ENCODE results near the gene ZBTB2. TPM values are rescaled to one million over a fixed set of nuclear protein-coding genes. Genes with fewer than 3 reads are reported as not detected.

Gene ZBTB2
- total RNA-seq, 1 experiment from 2014 or later: 31.4 TPM

- H3K18ac ChIP-seq (ENCODE audit: insufficient read length, low read depth, low read length): no peak overlapping the region
- Mint-ChIP-seq H3K27me3 (ENCODE audit: low read depth) (no peaks in the 10 kb centered on the region), H3K9me3 (no peaks in the 10 kb centered on the region), H3K36me3 (ENCODE audit: insufficient read depth in 1 of 3, low read depth in 3 of 3) (peaks cover 0 to 10% (median 2%) of the 10 kb centered on the region in 3 experiments; a peak in 3 of 7 replicates), H3K4me1 (peaks cover 12 to 15% of the 10 kb centered on the region in 2 experiments), H3K27ac (peak overlapping the region in 1 of 3 experiments; percentile 56; a peak in 2 of 7 replicates), H3K4me3 (no peak overlapping the region)
- H3K9me3 ChIP-seq (ENCODE audit: control insufficient read depth, low read depth, low read length): no peaks in the 10 kb centered on the region
- H3K23ac ChIP-seq (ENCODE audit: insufficient read length, low read depth, low read length): no peak overlapping the region
- H2AK5ac ChIP-seq (ENCODE audit: insufficient read length, low read length): no peak overlapping the region
- no peak overlapping the region for H4K8ac ChIP-seq (replicated peaks; ENCODE audit: insufficient read length, low read depth, low read length)
- H3K4me2 ChIP-seq (ENCODE audit: insufficient read depth, insufficient read length, low read length): no peak overlapping the region
- no peak overlapping the region for H2BK20ac ChIP-seq (ENCODE audit: low read depth, low read length, poor library complexity, severe bottlenecking)
- H3K23me2 ChIP-seq (ENCODE audit: insufficient read length, low read depth, low read length, poor library complexity, severe bottlenecking): no peaks in the 10 kb centered on the region
- H3T11ph ChIP-seq (ENCODE audit: low read length): no peak overlapping the region
- H3K14ac ChIP-seq (ENCODE audit: insufficient read depth, low read length): no peak overlapping the region
- no peak overlapping the region for H3K4ac ChIP-seq (ENCODE audit: low read depth, low read length)
- no CpG with 5 or more reads among the region's 4 CpGs for WGBS (ENCODE audit: extremely low coverage, insufficient read length, low lambda C conversion rate)
- peaks cover 8% of the 10 kb centered on the region; the same call in 1 of the 2 replicates for H3K79me2 ChIP-seq (ENCODE audit: insufficient read depth, low read length)
- TF ChIP-seq CTCF (conservative IDR thresholded peaks at IDR 0.05): no peak
- no peak overlapping the region for H2BK15ac ChIP-seq (ENCODE audit: low read depth, low read length)
- no peak overlapping the region for H2BK5ac ChIP-seq (ENCODE audit: insufficient read length, low read length)
- peaks cover 2% of the 10 kb centered on the region; the same call in 1 of the 2 replicates for H3K4me1 ChIP-seq (ENCODE audit: insufficient read depth, low read length)
- no peak overlapping the region for H3K9ac ChIP-seq (ENCODE audit: extremely low read depth, insufficient read length, low read length)
- no peak overlapping the region for H2BK12ac ChIP-seq (ENCODE audit: insufficient read length, low read depth, low read length)
- no peak overlapping the region for H4K5ac ChIP-seq (ENCODE audit: insufficient read length, low read depth, low read length)
- no peaks in the 10 kb centered on the region for H3K27me3 ChIP-seq (ENCODE audit: insufficient read depth, low read length)
- H4K20me1 ChIP-seq (ENCODE audit: control insufficient read depth, insufficient read depth, insufficient read length): no peaks in the 10 kb centered on the region
- H3K27ac ChIP-seq (ENCODE audit: insufficient read length, low read depth, low read length): no peak overlapping the region
- H3K79me1 ChIP-seq (ENCODE audit: insufficient read depth, low read depth, low read length, poor library complexity, severe bottlenecking): peaks cover 2% of the 10 kb centered on the region
- DNase-seq: no peak
- no peak overlapping the region for H2BK120ac ChIP-seq (ENCODE audit: low read depth, low read length, poor library complexity, severe bottlenecking)
- H3K56ac ChIP-seq (ENCODE audit: insufficient read length, low read depth, low read length): no peak overlapping the region
- no peak overlapping the region for H2AFZ ChIP-seq (ENCODE audit: low read length)
- no peak overlapping the region for H4K91ac ChIP-seq (ENCODE audit: insufficient read length, low read depth, low read length)
Observed at GRCh38 chr6:151381722-151382121, 9.6 kb downstream of the ZBTB2 start.
